ENCODE data around the gene PAK5.

The PAK5 gene

GRCh38 chr20:9490161-9490560 lies 348.7 kb downstream of the PAK5 start:
- no peak for DNase-seq

- no peak for DNase-seq
These were observed 350.8 kb downstream of the PAK5 start for GRCh38 chr20:9488063-9488462.

Measured in right hindlimb (tissue), 1 donor.